Hepatocyte (in vitro differentiated cells): ENCODE measurements around the gene TAF4.

Experiments
- EZH2 ChIP-seq: fragments of 200-600 bp; sonication (generic); IDR thresholded peaks from 2 replicates; pipeline ENCODE4 v1.6.1; 2016; ENCODE audit warnings: antibody characterized with exemption, mild to moderate bottlenecking, borderline replicate concordance
- TF ChIP-seq, protein P1 (sequence below): fragments of 200-600 bp; sonication (generic); IDR thresholded peaks from 2 replicates; pipeline ENCODE4 v1.5.1; 2016; ENCODE audit warnings: antibody characterized with exemption, mild to moderate bottlenecking; ENCODE audit not compliant: poor library complexity

GRCh38 chr20:62058941-62059340 is 6.7 kb downstream of the TAF4 start:
- TF ChIP-seq, protein P1, sequence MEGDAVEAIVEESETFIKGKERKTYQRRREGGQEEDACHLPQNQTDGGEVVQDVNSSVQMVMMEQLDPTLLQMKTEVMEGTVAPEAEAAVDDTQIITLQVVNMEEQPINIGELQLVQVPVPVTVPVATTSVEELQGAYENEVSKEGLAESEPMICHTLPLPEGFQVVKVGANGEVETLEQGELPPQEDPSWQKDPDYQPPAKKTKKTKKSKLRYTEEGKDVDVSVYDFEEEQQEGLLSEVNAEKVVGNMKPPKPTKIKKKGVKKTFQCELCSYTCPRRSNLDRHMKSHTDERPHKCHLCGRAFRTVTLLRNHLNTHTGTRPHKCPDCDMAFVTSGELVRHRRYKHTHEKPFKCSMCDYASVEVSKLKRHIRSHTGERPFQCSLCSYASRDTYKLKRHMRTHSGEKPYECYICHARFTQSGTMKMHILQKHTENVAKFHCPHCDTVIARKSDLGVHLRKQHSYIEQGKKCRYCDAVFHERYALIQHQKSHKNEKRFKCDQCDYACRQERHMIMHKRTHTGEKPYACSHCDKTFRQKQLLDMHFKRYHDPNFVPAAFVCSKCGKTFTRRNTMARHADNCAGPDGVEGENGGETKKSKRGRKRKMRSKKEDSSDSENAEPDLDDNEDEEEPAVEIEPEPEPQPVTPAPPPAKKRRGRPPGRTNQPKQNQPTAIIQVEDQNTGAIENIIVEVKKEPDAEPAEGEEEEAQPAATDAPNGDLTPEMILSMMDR, result no peak
- TF ChIP-seq EZH2, result no peak
